Activated T-helper 1 cell treated with anti-CD3 and anti-CD28 coated beads, Interleukin-2, amount 50 U/mL, for 16 hours (primary cell): ENCODE data around the gene SLC16A8.
"Not testable (repeated sequence)": the region's sequence is repeated elsewhere in the genome, so short reads cannot be mapped to it uniquely, and the experiment has no call there.

Source experiments
- DNase-seq, 2 donors: peaks; one replicate each; pipeline ENCODE4 v3.0.0-alpha.2; 2020; ENCODE audit warnings: low read depth in 1 of 2, low spot score in 1 of 2

The SLC16A8 gene

GRCh38 chr22:38049812-38050619 is 34.0 kb downstream of the SLC16A8 start:
- DNase-seq, result no peak

- DNase-seq, result no peak
Measured at GRCh38 chr22:38046070-38046748, 37.8 kb downstream of the SLC16A8 start.

GRCh38 chr22:38043151-38044039 is 40.6 kb downstream of the SLC16A8 start:
- no peak for DNase-seq

GRCh38 chr22:38042488-38042790 is 41.5 kb downstream of the SLC16A8 start:
- no peak for DNase-seq

- no peak for DNase-seq
Measured at GRCh38 chr22:38041760-38042487, 42.1 kb downstream of the SLC16A8 start.

- DNase-seq, result no peak
Measured at GRCh38 chr22:38040953-38041759, 42.8 kb downstream of the SLC16A8 start.

- DNase-seq, result no peak
Measured at GRCh38 chr22:38038890-38039812, 44.8 kb downstream of the SLC16A8 start.

- DNase-seq, result no peak
Measured at GRCh38 chr22:38038426-38038825, 45.6 kb downstream of the SLC16A8 start.

GRCh38 chr22:38037367-38038150 is 46.4 kb downstream of the SLC16A8 start:
- DNase-seq, result not testable (repeated sequence)

- no peak for DNase-seq
Measured at GRCh38 chr22:38036392-38037062, 47.5 kb downstream of the SLC16A8 start.

- DNase-seq, result no peak
Measured at GRCh38 chr22:38035530-38035885, 48.5 kb downstream of the SLC16A8 start.

GRCh38 chr22:38034884-38035529 is 49.0 kb downstream of the SLC16A8 start:
- no peak for DNase-seq

GRCh38 chr22:38034278-38034882 is 49.6 kb downstream of the SLC16A8 start:
- no peak for DNase-seq

GRCh38 chr22:38033522-38034277 is 50.3 kb downstream of the SLC16A8 start:
- DNase-seq, result no peak

GRCh38 chr22:38032681-38033521 is 51.1 kb downstream of the SLC16A8 start:
- DNase-seq, result no peak
